GM21786 (cell line): ENCODE measurements around the gene IL36G.
A peak's percentile ranks its signal among the peaks of the same experiment; 100 is the strongest.
"Not testable (repeated sequence)": the region's sequence is repeated elsewhere in the genome, so short reads cannot be mapped to it uniquely, and the experiment has no call there.

Experiments
- ATAC-seq: cut with Tn5 transposase; IDR thresholded peaks from one replicate; pipeline ENCODE4 v1.9.1; 2021; ENCODE audit not compliant: unreplicated experiment

The IL36G gene

DNA sequence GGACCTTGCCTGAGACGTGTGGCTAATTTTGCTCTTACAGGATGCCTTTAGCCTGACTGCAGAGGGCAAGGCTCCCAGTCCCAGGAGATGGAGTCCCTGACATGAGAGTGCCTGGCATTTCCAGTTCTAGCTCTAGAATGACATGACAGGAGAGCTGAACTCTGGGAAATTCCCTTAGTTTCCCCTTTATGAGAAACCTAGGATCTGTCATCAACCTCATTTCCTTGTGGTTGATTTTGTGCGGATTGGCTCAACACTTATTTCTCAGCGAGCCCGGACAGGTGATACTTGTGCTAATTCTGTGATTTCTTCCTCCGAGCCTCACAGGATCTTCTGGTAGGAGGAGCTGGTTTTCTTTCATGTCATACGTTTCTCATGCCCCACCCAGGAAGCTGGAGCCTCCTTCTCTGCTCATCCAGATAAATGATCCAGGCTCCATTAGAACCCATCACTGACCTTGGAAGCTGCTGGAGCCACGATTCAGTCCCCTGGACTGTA is at the start of gene IL36G:
Gene IL36G, plus strand, starts transcription at position 448 of the 498 bp plus-strand sequence. CDS start 633 bp downstream, outside the sequence.
- ATAC-seq: no peak

DNA sequence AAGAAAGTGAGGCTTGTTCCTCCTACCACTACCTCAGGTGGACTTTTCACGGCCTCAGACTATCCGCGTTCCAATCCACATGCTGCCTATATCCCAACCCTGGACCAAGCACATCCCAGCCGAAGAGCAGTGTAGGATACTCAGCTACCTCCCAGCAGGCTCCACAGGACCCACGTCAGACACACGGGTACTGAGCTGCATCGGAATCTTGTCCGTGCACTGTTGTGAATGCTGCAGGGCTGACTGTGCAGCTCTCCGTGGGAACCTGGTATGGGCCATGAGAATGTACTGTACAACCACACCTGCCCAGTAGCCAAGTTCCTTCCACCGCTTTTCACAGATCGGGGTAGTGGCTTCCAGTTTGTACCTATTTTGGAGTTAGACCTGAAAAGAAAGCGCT is 44.5 kb upstream of the IL36G start:
- no peak for ATAC-seq

DNA sequence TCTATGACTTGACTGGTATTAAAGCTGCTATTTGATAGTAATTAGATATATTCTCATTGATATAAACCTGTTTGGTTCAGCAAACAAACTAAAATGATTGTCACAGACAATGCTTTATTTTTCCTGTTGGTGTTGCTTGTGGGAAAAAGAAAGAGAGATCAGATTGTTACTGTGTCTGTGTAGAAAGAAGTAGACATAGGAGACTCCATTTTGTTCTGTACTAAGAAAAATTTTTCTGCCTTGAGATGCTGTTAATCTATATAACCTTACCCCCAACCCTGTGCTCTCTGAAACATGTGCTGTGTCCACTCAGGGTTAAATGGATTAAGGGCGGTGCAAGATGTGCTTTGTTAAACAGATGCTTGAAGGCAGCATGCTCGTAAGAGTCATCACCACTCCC is 43.7 kb upstream of the IL36G start:
- not testable (repeated sequence) for ATAC-seq

- no peak for ATAC-seq
These were observed 40.9 kb upstream of the IL36G start for GRCh38 chr2:112936927-112937232.

- ATAC-seq: no peak
These were observed 38.9 kb upstream of the IL36G start for GRCh38 chr2:112938904-112939303.

DNA sequence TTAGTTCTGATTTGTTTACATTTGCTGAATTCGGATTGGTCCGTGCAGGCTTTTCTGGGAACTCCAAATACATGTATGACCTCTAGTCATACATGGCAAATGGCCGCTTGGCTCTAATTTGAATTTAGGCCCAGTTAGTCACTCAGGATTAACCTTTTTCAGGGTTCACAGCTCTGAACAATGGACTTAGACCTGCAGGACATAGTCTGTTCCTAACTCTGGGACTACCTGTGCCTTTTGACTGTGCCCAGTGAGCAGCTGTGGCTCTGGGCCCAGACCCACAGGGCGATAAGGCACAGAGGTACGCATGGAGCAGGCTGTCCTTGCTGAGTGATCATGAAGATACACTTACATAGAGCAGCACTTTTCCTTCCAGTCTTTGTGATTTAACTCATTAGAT is 38.4 kb upstream of the IL36G start:
- ATAC-seq: no peak

DNA sequence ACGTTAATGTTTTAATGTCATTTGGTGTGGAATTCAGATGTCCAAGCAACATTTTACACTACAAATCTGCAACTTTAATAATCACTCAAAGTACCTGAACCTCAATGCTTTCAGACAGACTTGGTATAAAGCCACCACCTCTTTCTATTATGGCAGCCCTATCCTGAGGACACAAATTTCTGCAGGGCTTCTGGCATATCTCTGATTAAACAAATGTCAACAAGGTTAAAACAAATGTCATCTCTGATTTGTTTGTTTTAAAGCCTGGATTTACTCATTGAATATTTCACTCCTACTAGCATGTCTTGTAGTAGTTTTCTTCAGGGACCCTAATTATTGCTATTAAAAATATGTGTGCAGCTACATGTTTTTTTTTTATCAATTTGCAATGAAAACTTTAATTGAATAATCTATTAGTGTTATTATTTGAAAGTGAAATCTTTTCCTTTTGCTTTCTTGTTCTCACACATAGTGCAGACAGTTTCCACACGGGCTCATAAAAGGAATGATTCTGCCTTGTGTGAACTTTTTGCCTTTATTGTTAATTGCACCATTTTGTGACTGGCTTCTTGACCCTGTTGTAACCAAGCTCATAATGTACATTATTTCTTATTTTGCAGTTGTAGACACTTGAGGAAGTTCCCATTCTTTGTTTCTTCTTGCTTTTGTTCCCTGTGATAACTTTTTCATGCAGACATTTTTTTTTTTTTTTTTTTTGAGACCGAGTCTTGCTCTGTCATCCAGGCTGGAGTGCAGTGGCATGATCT is 36.8 kb upstream of the IL36G start:
- ATAC-seq: no peak

- ATAC-seq: peak; percentile 97
These were observed 35.8 kb upstream of the IL36G start for GRCh38 chr2:112941753-112942653.

DNA sequence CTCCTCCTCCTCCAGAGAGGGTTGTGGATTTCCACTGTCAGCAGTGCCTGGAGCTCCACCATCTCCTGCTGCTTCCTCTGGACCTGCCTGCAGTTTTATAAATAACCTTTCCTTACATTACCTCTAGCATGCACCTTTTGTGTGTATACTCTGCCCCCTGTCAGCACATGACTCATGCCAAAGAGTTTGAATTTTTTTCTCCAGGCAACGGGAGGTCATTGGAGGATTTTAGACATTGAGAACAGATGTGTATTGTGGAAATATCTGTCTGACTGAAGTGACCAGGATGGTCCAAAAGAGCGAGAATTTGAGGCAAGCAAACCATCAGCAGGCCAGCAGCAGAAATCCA is 35.2 kb upstream of the IL36G start:
- no peak for ATAC-seq

DNA sequence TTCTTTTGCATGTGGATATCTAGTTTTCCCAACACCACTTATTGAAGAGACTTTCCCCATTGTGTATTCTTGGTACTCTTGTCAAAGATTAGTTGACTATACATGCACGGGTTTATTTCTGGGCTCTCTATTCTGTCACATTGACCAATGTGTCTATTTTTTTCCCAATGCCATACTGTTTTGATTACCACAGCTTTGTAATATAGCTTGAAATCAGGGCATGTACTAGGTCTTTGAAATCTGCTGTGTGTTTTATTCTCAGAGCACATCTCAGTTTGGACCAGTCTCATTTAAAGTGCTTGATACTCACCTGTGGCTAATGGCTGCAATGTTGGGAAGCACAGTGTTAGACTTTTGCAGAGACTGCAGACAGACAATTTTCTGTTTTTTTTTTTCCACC is 32.8 kb upstream of the IL36G start:
- no peak for ATAC-seq

DNA sequence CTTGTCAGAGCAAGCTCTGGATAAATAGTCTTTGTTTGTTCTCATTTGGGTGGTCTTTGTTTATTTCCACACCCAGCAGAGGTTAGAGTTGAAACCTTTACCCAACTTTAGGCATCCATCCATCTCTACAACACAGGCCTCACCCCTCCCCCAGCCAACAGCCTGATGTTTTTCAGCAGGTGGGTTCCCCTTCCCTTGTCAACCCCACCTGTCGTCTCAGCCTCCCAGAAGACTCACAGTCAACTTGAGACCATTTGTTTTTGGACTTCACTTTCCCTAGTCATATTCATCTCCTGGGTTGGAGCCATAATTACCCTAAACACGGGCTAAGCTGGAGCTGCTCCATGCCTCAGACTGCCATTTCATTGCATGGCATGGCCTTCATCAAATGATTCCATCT is 31.7 kb upstream of the IL36G start:
- no peak for ATAC-seq

- no peak for ATAC-seq
These were observed 30.4 kb upstream of the IL36G start for GRCh38 chr2:112947374-112947773.

- no peak for ATAC-seq
These were observed 28.4 kb upstream of the IL36G start for GRCh38 chr2:112949456-112949855.

GRCh38 chr2:112954364-112954763 is 23.4 kb upstream of the IL36G start:
- no peak for ATAC-seq

- ATAC-seq: no peak
These were observed 20.3 kb upstream of the IL36G start for GRCh38 chr2:112957511-112957910.

- ATAC-seq: no peak
These were observed 19.2 kb upstream of the IL36G start for GRCh38 chr2:112958428-112959108.

DNA sequence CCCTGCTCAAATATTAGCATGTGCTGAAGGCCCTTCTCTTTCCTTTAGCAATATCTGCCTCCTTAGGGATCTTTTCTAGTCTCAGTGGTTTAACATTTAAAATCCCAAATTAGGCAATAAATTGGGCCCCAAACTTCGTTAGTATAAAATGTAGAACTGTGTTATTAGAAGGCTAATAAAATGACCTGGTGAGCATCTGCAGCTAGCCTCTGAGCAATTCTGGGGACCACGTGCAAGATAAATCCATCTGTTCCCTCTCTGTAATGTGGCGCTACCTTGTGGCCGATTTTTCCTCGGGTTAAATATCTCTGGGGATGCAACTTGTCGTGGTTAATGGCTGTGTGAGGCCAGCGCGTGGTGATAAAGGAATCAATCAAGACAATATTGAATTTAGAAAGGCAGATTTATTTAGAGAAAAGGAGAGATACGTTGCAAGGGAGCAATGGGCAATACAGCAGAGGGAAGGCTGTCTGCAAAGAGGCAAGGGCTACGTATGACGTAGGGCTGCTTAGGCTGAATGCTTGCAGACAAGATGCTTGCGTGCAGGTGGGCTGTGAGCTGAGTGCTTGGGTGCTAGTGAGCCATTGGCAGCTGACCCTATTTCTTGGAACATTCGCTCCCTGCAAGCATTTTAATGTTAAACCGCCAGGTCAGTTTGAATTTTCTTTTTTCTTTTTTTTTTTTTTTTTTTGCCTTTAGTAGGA is 18.5 kb upstream of the IL36G start:
- ATAC-seq: no peak

GRCh38 chr2:112960230-112960825 is 17.5 kb upstream of the IL36G start:
- ATAC-seq: no peak

DNA sequence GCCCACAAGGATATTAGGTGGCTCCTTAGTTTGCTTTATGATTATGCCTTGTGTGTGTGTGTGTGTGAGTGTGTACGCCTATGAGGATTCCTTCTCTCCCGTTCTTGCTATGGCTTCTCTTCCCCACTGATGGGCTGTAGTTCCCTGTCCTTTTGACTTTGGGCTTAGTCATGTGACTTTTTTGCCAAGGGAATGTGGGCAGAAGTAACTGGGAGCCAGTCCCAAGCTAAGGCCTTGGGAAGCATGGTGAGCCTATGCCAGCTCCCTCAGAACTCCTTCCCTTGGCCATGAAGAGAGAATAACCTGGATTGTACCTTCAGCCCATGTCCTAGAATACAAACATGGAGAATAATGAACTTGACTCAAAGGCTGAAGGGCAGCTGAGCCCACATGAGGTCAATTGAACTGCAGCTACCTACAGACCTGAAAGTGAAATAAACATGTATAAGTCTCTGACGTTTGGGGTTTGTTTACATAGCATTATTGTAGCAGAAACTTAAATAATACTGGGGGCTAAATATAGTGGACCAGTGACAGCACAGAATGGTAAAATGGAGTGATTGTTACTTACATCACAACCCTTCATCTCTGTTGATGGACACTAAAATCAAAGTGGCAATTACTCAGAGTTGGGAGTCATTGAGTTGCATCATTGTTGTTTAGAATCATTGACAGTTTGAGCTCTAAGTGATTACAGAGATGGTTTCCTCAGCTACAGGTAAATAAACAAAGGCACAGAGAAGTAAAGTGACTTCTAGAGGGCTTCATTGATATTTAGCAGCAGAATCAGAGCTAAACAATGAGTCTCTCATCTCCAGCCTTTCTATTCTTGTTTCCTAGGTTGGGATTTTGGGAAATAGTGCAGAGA is 15.3 kb upstream of the IL36G start:
- ATAC-seq: peak; percentile 64

GRCh38 chr2:112967023-112967422 is 10.8 kb upstream of the IL36G start:
- no peak for ATAC-seq
